H1 (cell line): Measurements from ENCODE around the gene IP6K1. TPM values are rescaled to one million over a fixed set of nuclear protein-coding genes. Genes with fewer than 3 reads are reported as not detected.
A peak's percentile ranks its signal among the peaks of the same experiment; 100 is the strongest.

ENCODE experiments used
- CTCF ChIA-PET: fragments of 300-600 bp; sonication (Branson Sonifier 250); formaldehyde crosslinking; loops from one replicate; lab custom pipeline; 2021; ENCODE audit not compliant: partially characterized antibody; lab: Charles Lee
- POLR2A ChIA-PET: fragments of 300-600 bp; sonication (Branson Sonifier 250); formaldehyde crosslinking; loops from one replicate; lab custom pipeline; 2021; ENCODE audit warnings: inconsistent platforms; ENCODE audit not compliant: partially characterized antibody; lab: Charles Lee
- DNase-seq, 2 experiments: peaks; one replicate each; pipeline versions ENCODE4 v3.0.0 to v3.0.0-alpha.2; 2010 to 2022; ENCODE audit warnings: low spot score in 2 of 2, low read depth in 1 of 2, mixed read lengths in 1 of 2
- FAIRE-seq: peaks from 2 replicates; lab custom pipeline; 2011; peaks lifted over from hg19 to GRCh38; lab: Jason Lieb, UNC
- H2AFZ ChIP-seq: 2 replicates; pipeline ENCODE4 v1.8.1; 2012; ENCODE audit warnings: low read length, inconsistent platforms
- H2AK5ac ChIP-seq: 2 replicates; pipeline ENCODE4 v1.6.1; 2013; ENCODE audit warnings: low read depth, low read length
- H2BK120ac ChIP-seq: replicated peaks from 2 replicates; pipeline ENCODE3; 2013; ENCODE audit warnings: low read depth, low read length, inconsistent platforms
- H2BK12ac ChIP-seq: 2 replicates; pipeline ENCODE4 v1.6.1; 2013; ENCODE audit warnings: low read depth, low read length
- H2BK15ac ChIP-seq: 2 replicates; pipeline ENCODE4 v1.6.1; 2013; ENCODE audit warnings: low read length
- H2BK20ac ChIP-seq: 2 replicates; pipeline ENCODE4 v1.6.1; 2013; ENCODE audit warnings: low read length
- H2BK5ac ChIP-seq: 2 replicates; pipeline ENCODE4 v1.6.1; 2013; ENCODE audit warnings: low read depth, low read length
- H3K14ac ChIP-seq: 2 replicates; pipeline ENCODE4 v1.6.1; 2013; ENCODE audit warnings: inconsistent platforms; ENCODE audit not compliant: insufficient read length
- H3K18ac ChIP-seq: 2 replicates; pipeline ENCODE4 v1.6.1; 2013; ENCODE audit warnings: low read length; ENCODE audit errors: extremely low read depth
- H3K23ac ChIP-seq: 2 replicates; pipeline ENCODE4 v1.6.1; 2013; ENCODE audit warnings: inconsistent platforms; ENCODE audit not compliant: insufficient read length
- H3K23me2 ChIP-seq: 2 replicates; pipeline ENCODE4 v1.6.1; 2013; ENCODE audit warnings: low read depth, low read length
- H3K27ac ChIP-seq: 2 replicates; pipeline ENCODE4 v1.6.1; 2011; ENCODE audit warnings: low read depth, low read length, inconsistent platforms
- H3K27me3 ChIP-seq, 4 experiments: replicated peaks in 1 of 4; 1 replicate in 1 of 4; 2 replicates in 3 of 4; pipeline versions ENCODE4 v1.6.1 to v1.8.1; 2011 to 2013; ENCODE audit warnings: low read length in 3 of 4, mild to moderate bottlenecking in 3 of 4, inconsistent platforms in 2 of 4, mixed read lengths in 2 of 4, moderate library complexity in 1 of 4; ENCODE audit not compliant: control insufficient read depth in 3 of 4, insufficient read depth in 3 of 4; ENCODE audit errors: extremely low read depth in 1 of 4
- H3K36me3 ChIP-seq, 4 experiments: 2 replicates each; pipeline versions ENCODE4 v1.6.1 to v1.8.1; 2011 to 2013; ENCODE audit warnings: mild to moderate bottlenecking in 4 of 4, low read length in 3 of 4, moderate library complexity in 2 of 4, control low read depth in 1 of 4, inconsistent platforms in 1 of 4; ENCODE audit not compliant: insufficient read depth in 4 of 4, control insufficient read depth in 2 of 4
- H3K4ac ChIP-seq: replicated peaks from 2 replicates; pipeline ENCODE3; 2013; ENCODE audit warnings: low read length, low read depth, mixed read lengths, inconsistent platforms; ENCODE audit not compliant: insufficient read length
- H3K4me1 ChIP-seq, 4 experiments: replicated peaks in 1 of 4; 1 replicate in 1 of 4; 2 replicates in 3 of 4; pipeline versions ENCODE4 v1.6.1 to v1.8.1; 2011 to 2013; ENCODE audit warnings: low read length in 3 of 4, inconsistent platforms in 2 of 4, mixed read lengths in 1 of 4; ENCODE audit not compliant: insufficient read depth in 4 of 4, control insufficient read depth in 3 of 4
- H3K4me2 ChIP-seq, 2 experiments: 2 replicates each; pipeline versions ENCODE4 v1.6.1 to v1.8.1; 2011 to 2013; ENCODE audit warnings: low read depth in 2 of 2, low read length in 2 of 2, control low read depth in 1 of 2, inconsistent platforms in 1 of 2, mild to moderate bottlenecking in 1 of 2; ENCODE audit not compliant: insufficient read depth in 1 of 2
- H3K4me3 ChIP-seq, 4 experiments: fragments of 200-600, 300-600 bp in 1 of 4; sonication (generic), shearing (Covaris generic), sonication (Bioruptor Twin) in 1 of 4; 2 replicates each; pipeline versions ENCODE4 v1.5.1 to v1.8.1; 2011 to 2016; ENCODE audit warnings: low read length in 4 of 4, low read depth in 3 of 4, control low read depth in 2 of 4, inconsistent platforms in 2 of 4, mild to moderate bottlenecking in 2 of 4, mixed read lengths in 1 of 4, moderate library complexity in 1 of 4; ENCODE audit not compliant: insufficient read depth in 2 of 4; ENCODE audit errors: extremely low read depth in 1 of 4
- H3K56ac ChIP-seq: replicated peaks from 2 replicates; pipeline ENCODE3; 2013; ENCODE audit warnings: low read depth, mild to moderate bottlenecking, mixed read lengths, low read length, inconsistent platforms; ENCODE audit not compliant: insufficient read length
- H3K79me1 ChIP-seq: 2 replicates; pipeline ENCODE4 v1.6.1; 2013; ENCODE audit warnings: low read depth, low read length, control low read depth
- H3K79me2 ChIP-seq, 2 experiments: 2 replicates each; pipeline versions ENCODE4 v1.6.1 to v1.8.1; 2012 to 2013; ENCODE audit warnings: low read length in 2 of 2, mild to moderate bottlenecking in 2 of 2, inconsistent platforms in 1 of 2; ENCODE audit not compliant: insufficient read depth in 2 of 2, control insufficient read depth in 1 of 2
- H3K9ac ChIP-seq, 4 experiments: replicated peaks in 1 of 4; 1 replicate in 1 of 4; 2 replicates in 3 of 4; pipeline versions ENCODE4 v1.6.1 to v1.8.1; 2011 to 2013; ENCODE audit warnings: low read depth in 3 of 4, low read length in 3 of 4, control low read depth in 2 of 4, mild to moderate bottlenecking in 2 of 4, moderate library complexity in 2 of 4, inconsistent platforms in 1 of 4; ENCODE audit errors: extremely low read depth in 1 of 4
- H3K9me3 ChIP-seq, 2 experiments: 2 replicates each; pipeline versions ENCODE4 v1.6.1 to v1.8.1; 2012 to 2013; ENCODE audit warnings: mild to moderate bottlenecking in 2 of 2, moderate library complexity in 2 of 2, control low read depth in 1 of 2, inconsistent platforms in 1 of 2, low read depth in 1 of 2, low read length in 1 of 2, mixed read lengths in 1 of 2; ENCODE audit not compliant: insufficient read depth in 2 of 2
- H4K20me1 ChIP-seq, 2 experiments: replicated peaks in 1 of 2; 2 replicates each; pipeline versions ENCODE3 to v1.8.1; 2011 to 2013; ENCODE audit warnings: inconsistent platforms in 2 of 2, low read length in 2 of 2, mild to moderate bottlenecking in 1 of 2; ENCODE audit not compliant: insufficient read depth in 2 of 2, control insufficient read depth in 1 of 2
- H4K5ac ChIP-seq: 2 replicates; pipeline ENCODE4 v1.6.1; 2013; ENCODE audit warnings: low read length, low read depth, mixed read lengths, inconsistent platforms; ENCODE audit not compliant: insufficient read length
- H4K8ac ChIP-seq: 2 replicates; pipeline ENCODE4 v1.8.0; 2013; ENCODE audit warnings: mild to moderate bottlenecking, moderate library complexity, low read length, inconsistent platforms; ENCODE audit not compliant: insufficient read depth; ENCODE audit errors: extremely low read depth
- H4K91ac ChIP-seq: replicated peaks from 2 replicates; pipeline ENCODE3; 2013; ENCODE audit warnings: low read length, mixed read lengths, inconsistent platforms; ENCODE audit not compliant: insufficient read length
- CREB1 ChIP-seq: IDR thresholded peaks from 2 replicates; pipeline ENCODE4 v1.6.1; 2012; ENCODE audit warnings: inconsistent platforms
- POLR2AphosphoS5 ChIP-seq: IDR thresholded peaks from 2 replicates; pipeline ENCODE4 v1.6.1; 2011; ENCODE audit warnings: low read depth, low read length
- WGBS, 2 experiments: shearing (Covaris generic) in 1 of 2; methylation state at CpG; one replicate each; pipeline versions ENCODE4 v1.1.6 to v1.1.7; 2013 to 2015; ENCODE audit warnings: low lambda C conversion rate in 2 of 2, mixed read lengths in 2 of 2, inconsistent platforms in 1 of 2, low coverage in 1 of 2, missing lambda C conversion rate in 1 of 2; ENCODE audit not compliant: insufficient replicate concordance in 2 of 2, insufficient coverage in 1 of 2, insufficient read length in 1 of 2; ENCODE audit errors: extremely low coverage in 1 of 2, missing lambda C conversion rate in 1 of 2; 5-methylcytosine and 5-hydroxymethylcytosine counted together
- polyA plus RNA-seq, 7 experiments: library from polyadenylated mRNA; depleted of rRNA in 3 of 7; stranded (reverse) in 5 of 7; unstranded in 2 of 7; fragments of >200 nt in 5 of 7; fragments of 200-250 nt in 2 of 7; gene quantifications; 1 replicate in 5 of 7; 2 replicates in 1 of 7; 4 replicates in 1 of 7; pipeline versions ENCODE4 v1.2.1 to v1.2.3, GENCODE V29; 2011 to 2013; ENCODE audit warnings: missing spikeins in 2 of 7, mixed read lengths in 2 of 7
- total RNA-seq: library from RNA; stranded (reverse); fragmentation: NEBNext Ultra II Directional; extraction: Animal tissue kit (Norgen Biotek cat#: 25700); gene quantifications from 2 replicates; pipeline ENCODE4 v1.2.1, GENCODE V29; 2021

The IP6K1 gene
- total and polyA plus RNA-seq, 2 of the 8 experiments (the other 6 are each of a cell fraction or from before 2014, with no cell fraction given), result 31.5 to 35.2 TPM

DNA sequence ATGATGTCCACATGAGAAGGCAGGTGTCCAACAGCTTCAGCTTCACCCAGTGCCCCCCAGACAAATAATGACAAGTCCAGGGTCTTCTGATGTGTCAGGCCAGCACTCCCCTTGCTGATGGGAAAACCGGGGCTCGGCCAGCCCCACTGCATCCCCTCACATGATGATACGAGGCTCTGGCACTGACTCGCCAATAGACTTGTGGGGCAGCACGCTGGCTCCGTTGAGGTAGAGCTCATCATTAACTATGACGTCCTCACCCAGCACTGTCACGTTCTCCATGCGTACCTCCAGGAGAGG is 64.8 kb downstream of the IP6K1 start:
- H3K27me3 ChIP-seq, result no peaks in the 10 kb centered on the region
- no peak for FAIRE-seq

More for the DNA sequence above, 64.8 kb downstream of the IP6K1 start:
- peaks cover 7 to 24% of the 10 kb centered on the region in 2 experiments for H4K20me1 ChIP-seq
- TF ChIP-seq POLR2AphosphoS5, result 0 out of 2 replicates have a peak, but pooled peaks have one; percentile 7
- TF ChIP-seq CREB1, result no peak
- H3K4me3 ChIP-seq, result no peak overlapping the region
- H3K4ac ChIP-seq, result no peak overlapping the region
- no peak for DNase-seq
- H3K23me2 ChIP-seq, result peaks cover 16% of the 10 kb centered on the region; the same call in 1 of the 2 replicates
- H3K27ac ChIP-seq, result no peak overlapping the region
- H3K18ac ChIP-seq, result no peak overlapping the region
- peaks cover 5% of the 10 kb centered on the region; the same call in 1 of the 2 replicates for H3K79me1 ChIP-seq
- H3K23ac ChIP-seq, result no peak overlapping the region
- H3K9me3 ChIP-seq, result no peaks in the 10 kb centered on the region
- H2BK5ac ChIP-seq, result no peak overlapping the region
- H3K79me2 ChIP-seq, result peaks cover 0 to 8% of the 10 kb centered on the region in 2 experiments; a peak in 1 of 4 replicates
- no peak overlapping the region for H2BK20ac ChIP-seq
- no peak overlapping the region for H4K91ac ChIP-seq
- no peak overlapping the region for H2BK12ac ChIP-seq
- H2AFZ ChIP-seq, result no peak overlapping the region
- no peak overlapping the region for H3K56ac ChIP-seq
- WGBS, 2 experiments, result 85% methylated on average over 6 of the region's 9 CpGs; no CpG with 5 or more reads in 1 of the 2 experiments
- H3K4me2 ChIP-seq, result no peak overlapping the region
- no peak overlapping the region for H2BK120ac ChIP-seq
- H3K36me3 ChIP-seq, result peaks cover 6 to 13% (median 8%) of the 10 kb centered on the region in 4 experiments; a peak in 6 of 8 replicates
- ChIA-PET CTCF (interaction anchor here (7.8 kb wide), 1 partner anchor 19 kb away, joined by 127 read pairs; no protein-coding TSS in a partner anchor), POLR2A (interaction anchor here (1.5 to 7.3 kb wide), 3 partner anchors 10 to 136 kb away, joined by 3 to 57 read pairs (median 41); no protein-coding TSS in a partner anchor)
- no peak overlapping the region for H2BK15ac ChIP-seq
- H3K9ac ChIP-seq, result no peak overlapping the region
- H4K8ac ChIP-seq, result no peak overlapping the region; the same call in 1 of the 2 replicates
- no peak overlapping the region for H3K14ac ChIP-seq
- no peak overlapping the region for H4K5ac ChIP-seq
- H3K4me1 ChIP-seq, result peaks cover 0 to 27% (median 15%) of the 10 kb centered on the region in 4 experiments; a peak in 6 of 7 replicates
- H2AK5ac ChIP-seq, result no peak overlapping the region
